ENCODE results near the gene KIAA0825.
"Not testable (repeated sequence)": the region's sequence is repeated elsewhere in the genome, so short reads cannot be mapped to it uniquely, and the experiment has no call there.

Gene KIAA0825

DNA sequence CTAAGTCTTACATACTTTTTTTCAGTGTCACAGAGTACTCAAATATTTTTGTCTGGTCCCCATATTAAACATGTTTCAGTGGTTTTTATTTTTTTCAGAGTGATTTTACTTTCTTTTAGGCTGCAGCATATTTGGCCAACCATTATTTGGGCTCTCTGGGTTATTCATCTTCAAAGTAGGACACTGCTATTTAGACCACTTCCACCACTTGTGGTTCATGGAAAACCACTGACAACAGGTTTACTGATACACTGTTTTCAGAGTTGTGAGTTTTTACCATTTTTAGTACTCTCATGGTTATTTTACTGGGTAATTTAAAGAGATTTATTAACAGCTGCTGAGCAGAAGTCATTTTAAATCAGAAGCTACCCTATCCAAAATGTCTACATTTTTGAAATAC, 437.6 kb downstream of the KIAA0825 start:
- TF ChIP-seq, protein P1, sequence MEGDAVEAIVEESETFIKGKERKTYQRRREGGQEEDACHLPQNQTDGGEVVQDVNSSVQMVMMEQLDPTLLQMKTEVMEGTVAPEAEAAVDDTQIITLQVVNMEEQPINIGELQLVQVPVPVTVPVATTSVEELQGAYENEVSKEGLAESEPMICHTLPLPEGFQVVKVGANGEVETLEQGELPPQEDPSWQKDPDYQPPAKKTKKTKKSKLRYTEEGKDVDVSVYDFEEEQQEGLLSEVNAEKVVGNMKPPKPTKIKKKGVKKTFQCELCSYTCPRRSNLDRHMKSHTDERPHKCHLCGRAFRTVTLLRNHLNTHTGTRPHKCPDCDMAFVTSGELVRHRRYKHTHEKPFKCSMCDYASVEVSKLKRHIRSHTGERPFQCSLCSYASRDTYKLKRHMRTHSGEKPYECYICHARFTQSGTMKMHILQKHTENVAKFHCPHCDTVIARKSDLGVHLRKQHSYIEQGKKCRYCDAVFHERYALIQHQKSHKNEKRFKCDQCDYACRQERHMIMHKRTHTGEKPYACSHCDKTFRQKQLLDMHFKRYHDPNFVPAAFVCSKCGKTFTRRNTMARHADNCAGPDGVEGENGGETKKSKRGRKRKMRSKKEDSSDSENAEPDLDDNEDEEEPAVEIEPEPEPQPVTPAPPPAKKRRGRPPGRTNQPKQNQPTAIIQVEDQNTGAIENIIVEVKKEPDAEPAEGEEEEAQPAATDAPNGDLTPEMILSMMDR (IDR thresholded peaks at IDR 0.05; ENCODE audit: low read depth, low read length): no peak
- no peak for DNase-seq (ENCODE audit: low read depth in 2 of 2)
- H3K4me3 ChIP-seq (replicated peaks in 1 of 2; ENCODE audit: low read depth in 2 of 2, low read length in 2 of 2): no peak overlapping the region

DNA sequence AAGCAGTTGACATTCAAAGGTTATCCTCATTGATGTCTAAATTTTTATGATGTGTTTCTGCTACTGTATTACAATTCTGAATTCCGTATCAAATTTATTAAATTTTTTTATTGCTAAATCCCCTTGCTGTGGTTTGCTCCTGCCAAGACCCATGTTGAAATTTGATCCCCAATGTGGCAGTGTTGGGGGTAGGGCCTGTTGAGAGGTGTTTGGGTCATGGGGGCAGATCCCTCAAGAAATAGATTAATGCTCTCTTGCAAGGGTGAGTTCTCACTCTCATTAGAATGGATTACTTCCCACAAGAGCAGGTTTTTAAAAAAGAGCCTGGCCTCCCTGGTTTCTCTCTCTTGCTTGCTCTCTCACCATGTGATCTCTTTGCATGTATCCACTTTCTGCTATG, 442.5 kb downstream of the KIAA0825 start:
- no peak overlapping the region for H3K4me3 ChIP-seq (replicated peaks in 1 of 2; ENCODE audit: low read depth in 2 of 2, low read length in 2 of 2)
- TF ChIP-seq, protein P1 (IDR thresholded peaks at IDR 0.05; ENCODE audit: low read depth, low read length): no peak
- no peak for DNase-seq (ENCODE audit: low read depth in 2 of 2)

DNA sequence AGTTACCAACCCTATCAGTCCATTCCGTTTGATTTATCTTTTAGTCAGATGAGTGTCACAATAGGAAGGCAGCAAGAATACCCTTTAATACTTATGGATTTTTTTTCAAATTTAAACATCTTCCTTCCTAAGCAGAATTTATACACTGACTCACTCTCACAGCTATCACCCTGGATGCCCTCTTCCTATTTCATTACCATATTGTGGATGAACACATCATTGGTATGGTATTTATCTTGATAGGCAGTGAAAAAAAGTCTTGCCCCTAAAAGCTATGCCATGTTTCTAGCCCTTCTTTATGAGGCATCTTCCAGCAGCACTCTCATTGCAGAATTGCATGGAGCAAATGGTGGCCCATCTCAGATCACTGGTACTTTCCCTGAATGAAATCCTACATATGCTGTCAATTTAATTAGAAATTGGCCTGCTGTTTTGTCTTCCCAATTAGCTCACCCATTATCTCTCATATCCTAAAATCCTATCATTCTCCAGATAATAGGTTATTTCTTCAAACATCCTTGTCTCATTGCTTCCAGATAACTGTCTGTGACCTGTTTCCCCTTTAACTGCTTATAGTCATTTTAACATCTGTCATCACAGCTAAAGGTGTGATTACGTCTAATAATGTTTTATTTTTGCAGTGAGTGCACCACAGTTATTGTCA, 443.5 kb downstream of the KIAA0825 start:
- H3K4me3 ChIP-seq (replicated peaks in 1 of 2; ENCODE audit: low read depth in 2 of 2, low read length in 2 of 2): no peak overlapping the region
- DNase-seq (ENCODE audit: low read depth in 2 of 2): peak in 1 of 2 donors; percentile 42
- TF ChIP-seq, protein P1 (IDR thresholded peaks at IDR 0.05; ENCODE audit: low read depth, low read length): no peak

DNA sequence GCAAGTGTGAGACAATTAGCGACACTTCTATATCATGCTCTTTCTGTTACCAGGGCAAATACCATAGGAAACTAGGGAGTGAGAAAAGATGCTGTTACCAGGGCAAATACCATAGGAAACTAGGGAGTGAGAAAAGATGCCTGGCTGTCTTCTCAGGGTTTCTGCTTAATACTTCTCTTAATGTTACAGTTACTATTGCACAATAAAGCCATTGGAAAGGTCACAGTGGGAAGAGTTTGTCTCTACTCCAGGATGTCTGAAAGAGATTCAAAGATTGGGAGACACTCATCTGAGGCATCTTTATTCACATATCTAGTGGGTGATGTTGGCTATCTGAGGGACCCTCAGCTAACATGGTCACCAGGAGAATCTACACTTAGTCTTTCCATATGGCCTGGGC, 445.3 kb downstream of the KIAA0825 start:
- TF ChIP-seq, protein P1 (IDR thresholded peaks at IDR 0.05; ENCODE audit: low read depth, low read length): no peak
- no peak for DNase-seq (ENCODE audit: low read depth in 2 of 2)

DNA sequence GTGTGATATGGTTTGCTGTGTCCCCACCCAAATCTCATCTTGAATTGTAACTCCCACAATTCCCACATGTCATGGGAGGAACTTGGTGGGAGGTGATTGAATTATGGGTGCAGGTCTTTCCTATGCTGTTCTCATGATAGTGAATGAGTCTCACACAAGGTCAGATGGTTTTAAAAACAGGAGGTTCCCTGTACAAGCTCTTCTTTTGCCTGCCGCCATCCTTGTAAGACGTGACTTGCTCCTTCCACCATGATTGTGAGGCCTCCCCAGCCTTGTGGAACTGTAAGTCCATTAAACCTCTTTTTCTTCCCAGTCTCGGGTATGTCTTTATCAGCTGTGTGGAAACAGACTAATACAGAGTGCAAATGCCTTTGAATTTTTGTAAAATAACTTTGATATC, 447.3 kb downstream of the KIAA0825 start:
- not testable (repeated sequence) for DNase-seq (ENCODE audit: low read depth in 2 of 2); H3K4me3 ChIP-seq (replicated peaks in 1 of 2; ENCODE audit: low read depth in 2 of 2, low read length in 2 of 2)

More for the DNA sequence above, 445.3 kb downstream of the KIAA0825 start:
- no peak overlapping the region for H3K4me3 ChIP-seq (replicated peaks in 1 of 2; ENCODE audit: low read depth in 2 of 2, low read length in 2 of 2)

DNA sequence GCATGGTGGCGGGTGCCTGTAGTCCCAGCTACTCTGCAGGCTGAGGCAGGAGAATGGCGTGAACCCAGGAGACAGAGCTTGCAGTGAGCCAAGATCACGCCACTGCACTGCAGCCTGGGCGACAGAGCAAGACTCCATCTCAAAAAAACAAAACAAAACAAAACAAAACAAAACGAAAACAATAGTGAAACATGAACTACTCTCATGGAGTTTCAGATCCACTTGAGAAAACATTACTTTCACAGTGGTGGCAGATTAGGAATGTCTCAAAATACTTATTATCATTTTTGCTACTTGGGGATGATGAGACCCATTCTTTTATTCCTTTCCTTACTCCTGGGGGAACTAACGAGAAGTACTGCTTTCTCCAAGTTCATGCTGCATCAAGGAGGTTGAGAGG, 448.2 kb downstream of the KIAA0825 start:
- H3K4me3 ChIP-seq (replicated peaks in 1 of 2; ENCODE audit: low read depth in 2 of 2, low read length in 2 of 2); DNase-seq (ENCODE audit: low read depth in 2 of 2): not testable (repeated sequence)

DNA sequence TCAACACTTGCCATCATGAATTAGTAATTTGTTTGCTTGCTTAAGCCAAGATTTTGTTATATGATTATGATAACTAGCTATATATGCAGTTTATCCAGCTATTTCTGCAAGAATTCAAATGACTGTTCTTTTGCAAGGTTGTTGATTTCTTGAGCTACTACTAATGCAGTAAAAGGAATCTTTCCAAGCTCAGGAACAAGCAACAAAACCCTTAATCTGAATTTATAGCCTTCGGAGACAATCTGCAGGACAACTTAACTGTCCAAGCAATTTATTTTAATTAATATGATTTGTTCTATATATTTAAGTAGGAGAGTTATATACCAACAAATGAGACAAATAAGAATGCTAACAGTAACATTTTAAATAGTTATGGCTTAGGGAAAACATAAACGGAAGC, 450.3 kb downstream of the KIAA0825 start:
- no peak overlapping the region for H3K4me3 ChIP-seq (replicated peaks in 1 of 2; ENCODE audit: low read depth in 2 of 2, low read length in 2 of 2)
- no peak for DNase-seq (ENCODE audit: low read depth in 2 of 2)
- TF ChIP-seq, protein P1 (IDR thresholded peaks at IDR 0.05; ENCODE audit: low read depth, low read length): no peak

DNA sequence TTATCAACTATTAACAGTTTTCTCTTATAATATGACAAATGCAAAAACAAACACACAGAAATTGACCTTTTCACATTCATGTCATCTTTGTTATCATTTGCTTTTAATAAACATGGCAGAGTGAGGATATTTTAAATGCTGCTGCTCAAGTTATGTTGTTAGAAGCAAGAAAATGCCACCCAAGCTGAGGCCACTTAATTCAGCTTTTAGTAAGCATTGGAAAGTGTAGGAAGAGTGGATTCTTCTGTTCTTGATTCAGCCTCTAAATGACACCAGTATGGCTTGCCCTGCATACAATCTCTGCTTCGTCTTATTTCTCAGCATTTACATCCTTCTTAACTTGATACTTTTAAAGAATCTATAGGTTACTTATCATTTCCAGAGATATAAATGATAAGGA, 456.6 kb downstream of the KIAA0825 start:
- no peak for DNase-seq (ENCODE audit: low read depth in 2 of 2)
- no peak overlapping the region for H3K4me3 ChIP-seq (replicated peaks in 1 of 2; ENCODE audit: low read depth in 2 of 2, low read length in 2 of 2)
- TF ChIP-seq, protein P1 (IDR thresholded peaks at IDR 0.05; ENCODE audit: low read depth, low read length): no peak

Measured in cardiac fibroblast (primary cell).